ENCODE results near the gene COQ5. TPM values are rescaled to one million over a fixed set of nuclear protein-coding genes. Genes with fewer than 3 reads are reported as not detected.

COQ5 gene
- total and polyA plus RNA-seq, 4 donors = 25.0 to 33.6 (median 30.6) TPM

GRCh38 chr12:120574106-120574505, 45.1 kb upstream of the COQ5 start:
- Histone ChIP-seq H3K9me3 (ENCODE audit: control insufficient read depth in 4 of 4, low read length in 3 of 4) (no peaks in the 10 kb centered on the region), H3K4me1 (ENCODE audit: control insufficient read depth in 4 of 4, insufficient read depth in 4 of 4, low read length in 3 of 4) (no peaks in the 10 kb centered on the region), H3K36me3 (ENCODE audit: control insufficient read depth in 4 of 4, insufficient read depth in 3 of 4, low read depth in 1 of 4, low read length in 3 of 4) (peaks cover 24 to 83% (median 76%) of the 10 kb centered on the region in 4 donors), H3K27ac (ENCODE audit: low read depth in 1 of 2, low read length in 2 of 2) (no peak overlapping the region), H3K9ac (ENCODE audit: low read depth in 1 of 2, low read length in 2 of 2) (no peak overlapping the region), H3K27me3 (ENCODE audit: control insufficient read depth in 4 of 4, insufficient read depth in 4 of 4, low read length in 3 of 4) (no peaks in the 10 kb centered on the region), H3K4me3 (ENCODE audit: low read depth in 1 of 3, low read length in 3 of 3) (no peak overlapping the region)
- TF ChIP-seq RXRA (IDR thresholded peaks at IDR 0.05) (no peak), CTCF (IDR thresholded peaks at IDR 0.05; ENCODE audit: low read depth, low read length, missing input control) (no peak), HNF4A (conservative IDR thresholded peaks at IDR 0.05) (no peak), JUND (IDR thresholded peaks at IDR 0.05) (no peak), FOXA1 (IDR thresholded peaks at IDR 0.05) (no peak), RAD21 (IDR thresholded peaks at IDR 0.05) (no peak)
- 90% methylated on average over 2 of the region's 2 CpGs for WGBS
- no peak for DNase-seq (ENCODE audit: low spot score)

- WGBS = 85% methylated on average over 6 of the region's 6 CpGs
- no peaks in the 10 kb centered on the region for H3K9me3 ChIP-seq (ENCODE audit: control insufficient read depth in 4 of 4, low read length in 3 of 4)
- H3K4me1 ChIP-seq (ENCODE audit: control insufficient read depth in 4 of 4, insufficient read depth in 4 of 4, low read length in 3 of 4) = no peaks in the 10 kb centered on the region
- H3K9ac ChIP-seq (ENCODE audit: low read depth in 1 of 2, low read length in 2 of 2) = no peak overlapping the region
- no peak overlapping the region for H3K4me3 ChIP-seq (ENCODE audit: low read depth in 1 of 3, low read length in 3 of 3)
- TF ChIP-seq GABPA (IDR thresholded peaks at IDR 0.05 in 1 of 2, conservative IDR thresholded peaks at IDR 0.05 in 1 of 2) = no peak
- TF ChIP-seq SP1 (IDR thresholded peaks at IDR 0.05) = no peak
- TF ChIP-seq MAX (IDR thresholded peaks at IDR 0.05) = no peak
- no peak for TF ChIP-seq TAF1 (conservative IDR thresholded peaks at IDR 0.05)
- TF ChIP-seq YY1 (IDR thresholded peaks at IDR 0.05) = no peak
- TF ChIP-seq RAD21 (IDR thresholded peaks at IDR 0.05) = no peak
- H3K27ac ChIP-seq (ENCODE audit: low read depth in 1 of 2, low read length in 2 of 2) = no peak overlapping the region
- DNase-seq (ENCODE audit: low spot score) = no peak
- no peaks in the 10 kb centered on the region for H3K27me3 ChIP-seq (ENCODE audit: control insufficient read depth in 4 of 4, insufficient read depth in 4 of 4, low read length in 3 of 4)
- H3K36me3 ChIP-seq (ENCODE audit: control insufficient read depth in 4 of 4, insufficient read depth in 3 of 4, low read depth in 1 of 4, low read length in 3 of 4) = peaks cover 29 to 83% (median 75%) of the 10 kb centered on the region in 4 donors
Measured at GRCh38 chr12:120573560-120573959, 44.6 kb upstream of the COQ5 start.

- WGBS = 78% methylated on average over 5 of the region's 5 CpGs
- TF ChIP-seq MAX (IDR thresholded peaks at IDR 0.05) = no peak
- TF ChIP-seq EGR1 (IDR thresholded peaks at IDR 0.05; ENCODE audit: low read depth in 2 of 2) = no peak
- TF ChIP-seq NR2F2 (IDR thresholded peaks at IDR 0.05) = no peak
- no peak for TF ChIP-seq FOXA1 (IDR thresholded peaks at IDR 0.05)
- TF ChIP-seq HNF4A (conservative IDR thresholded peaks at IDR 0.05) = no peak
- no peak for TF ChIP-seq ATF3 (IDR thresholded peaks at IDR 0.05)
- TF ChIP-seq SP1 (IDR thresholded peaks at IDR 0.05) = no peak
- TF ChIP-seq TAF1 (conservative IDR thresholded peaks at IDR 0.05) = no peak
- TF ChIP-seq RXRA (IDR thresholded peaks at IDR 0.05) = no peak
- no peak for TF ChIP-seq FOXA2 (IDR thresholded peaks at IDR 0.05)
- no peak for TF ChIP-seq REST (IDR thresholded peaks at IDR 0.05)
- TF ChIP-seq YY1 (IDR thresholded peaks at IDR 0.05) = no peak
- no peak for TF ChIP-seq HNF4G (IDR thresholded peaks at IDR 0.05)
- TF ChIP-seq ZBTB33 (IDR thresholded peaks at IDR 0.05) = no peak
- TF ChIP-seq CTCF (IDR thresholded peaks at IDR 0.05; ENCODE audit: low read depth, low read length, missing input control) = no peak
- no peak for TF ChIP-seq RAD21 (IDR thresholded peaks at IDR 0.05)
Measured at GRCh38 chr12:120571299-120571698, 42.3 kb upstream of the COQ5 start.

More at GRCh38 chr12:120571299-120571698, 42.3 kb upstream of the COQ5 start:
- Histone ChIP-seq H3K27ac (ENCODE audit: low read depth in 1 of 2, low read length in 2 of 2) (no peak overlapping the region), H3K27me3 (ENCODE audit: control insufficient read depth in 4 of 4, insufficient read depth in 4 of 4, low read length in 3 of 4) (no peaks in the 10 kb centered on the region), H3K36me3 (ENCODE audit: control insufficient read depth in 4 of 4, insufficient read depth in 3 of 4, low read depth in 1 of 4, low read length in 3 of 4) (peaks cover 36 to 77% (median 66%) of the 10 kb centered on the region in 4 donors), H3K9me3 (ENCODE audit: control insufficient read depth in 4 of 4, low read length in 3 of 4) (no peaks in the 10 kb centered on the region), H3K4me1 (ENCODE audit: control insufficient read depth in 4 of 4, insufficient read depth in 4 of 4, low read length in 3 of 4) (no peaks in the 10 kb centered on the region), H3K4me3 (ENCODE audit: low read depth in 1 of 3, low read length in 3 of 3) (no peak overlapping the region), H3K9ac (ENCODE audit: low read depth in 1 of 2, low read length in 2 of 2) (no peak overlapping the region)
- DNase-seq (ENCODE audit: low spot score) = no peak
